ENCODE measurements around the gene PTPN4. TPM values are rescaled to one million over a fixed set of nuclear protein-coding genes. Genes with fewer than 3 reads are reported as not detected.

The PTPN4 gene
- total RNA-seq, 1 experiment from 2014 or later = 42.2 TPM

DNA sequence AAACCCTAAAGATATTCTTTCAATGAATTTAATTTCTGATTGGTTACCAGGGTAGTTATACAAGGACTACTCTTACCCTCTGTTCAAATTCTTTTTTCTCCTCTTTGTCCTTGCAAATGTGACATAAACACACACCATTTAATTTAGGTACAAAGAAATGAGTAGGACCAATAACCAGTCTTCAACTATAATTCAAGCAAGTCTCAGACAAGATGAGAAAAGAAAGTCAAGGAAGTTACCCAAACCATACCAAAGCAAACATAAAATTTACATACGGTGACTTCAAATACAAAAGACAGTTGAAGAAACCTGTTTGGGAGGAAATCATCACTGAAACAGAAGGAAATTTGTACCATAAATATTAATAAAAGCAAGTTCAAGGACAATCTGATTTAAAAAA is 162.1 kb downstream of the PTPN4 start:
- CTCF ChIA-PET = no interaction called here
- Histone ChIP-seq H3K27me3 (replicated peaks; ENCODE audit: insufficient read depth, low read depth, low read length, poor library complexity) (no peaks in the 10 kb centered on the region), H3K27ac (ENCODE audit: low read depth, low read length, poor library complexity, severe bottlenecking) (no peak overlapping the region), H3K36me3 (ENCODE audit: insufficient read depth, low read length, poor library complexity, severe bottlenecking) (no peaks in the 10 kb centered on the region), H3K9me3 (ENCODE audit: low read depth, low read length, poor library complexity, severe bottlenecking) (no peaks in the 10 kb centered on the region), H3K4me1 (ENCODE audit: insufficient read depth, low read length, poor library complexity, severe bottlenecking) (no peaks in the 10 kb centered on the region), H3K4me3 (ENCODE audit: low read depth, low read length, poor library complexity, severe bottlenecking) (no peak overlapping the region)
- BruUV-seq (replicated peaks) = no TSS peak
- intact Hi-C loops (cut with micrococcal nuclease; ENCODE audit: unreplicated experiment) = no loop called here
- POLR2A ChIA-PET (ENCODE audit: low non-redundant PET) = no interaction called here
- TF ChIP-seq, protein P1, sequence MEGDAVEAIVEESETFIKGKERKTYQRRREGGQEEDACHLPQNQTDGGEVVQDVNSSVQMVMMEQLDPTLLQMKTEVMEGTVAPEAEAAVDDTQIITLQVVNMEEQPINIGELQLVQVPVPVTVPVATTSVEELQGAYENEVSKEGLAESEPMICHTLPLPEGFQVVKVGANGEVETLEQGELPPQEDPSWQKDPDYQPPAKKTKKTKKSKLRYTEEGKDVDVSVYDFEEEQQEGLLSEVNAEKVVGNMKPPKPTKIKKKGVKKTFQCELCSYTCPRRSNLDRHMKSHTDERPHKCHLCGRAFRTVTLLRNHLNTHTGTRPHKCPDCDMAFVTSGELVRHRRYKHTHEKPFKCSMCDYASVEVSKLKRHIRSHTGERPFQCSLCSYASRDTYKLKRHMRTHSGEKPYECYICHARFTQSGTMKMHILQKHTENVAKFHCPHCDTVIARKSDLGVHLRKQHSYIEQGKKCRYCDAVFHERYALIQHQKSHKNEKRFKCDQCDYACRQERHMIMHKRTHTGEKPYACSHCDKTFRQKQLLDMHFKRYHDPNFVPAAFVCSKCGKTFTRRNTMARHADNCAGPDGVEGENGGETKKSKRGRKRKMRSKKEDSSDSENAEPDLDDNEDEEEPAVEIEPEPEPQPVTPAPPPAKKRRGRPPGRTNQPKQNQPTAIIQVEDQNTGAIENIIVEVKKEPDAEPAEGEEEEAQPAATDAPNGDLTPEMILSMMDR (conservative IDR thresholded peaks at IDR 0.05; ENCODE audit: low read depth, low read length) = no peak
- TF ChIP-seq EZH2 (IDR thresholded peaks at IDR 0.05; ENCODE audit: borderline replicate concordance, low read depth, low read length, poor library complexity, severe bottlenecking) = no peak
- DNase-seq (ENCODE audit: low spot score) = no peak

GRCh38 chr2:119922699-119923098 is 163.0 kb downstream of the PTPN4 start:
- BruUV-seq (replicated peaks) = no TSS peak
- H3K36me3 ChIP-seq (ENCODE audit: insufficient read depth, low read length, poor library complexity, severe bottlenecking) = no peaks in the 10 kb centered on the region
- no peak for TF ChIP-seq EZH2 (IDR thresholded peaks at IDR 0.05; ENCODE audit: borderline replicate concordance, low read depth, low read length, poor library complexity, severe bottlenecking)
- TF ChIP-seq, protein P1 (conservative IDR thresholded peaks at IDR 0.05; ENCODE audit: low read depth, low read length) = no peak
- no peaks in the 10 kb centered on the region for H3K9me3 ChIP-seq (ENCODE audit: low read depth, low read length, poor library complexity, severe bottlenecking)
- no peaks in the 10 kb centered on the region for H3K27me3 ChIP-seq (replicated peaks; ENCODE audit: insufficient read depth, low read depth, low read length, poor library complexity)
- intact Hi-C loops (cut with micrococcal nuclease; ENCODE audit: unreplicated experiment) = no loop called here
- ChIA-PET CTCF (no interaction called here), POLR2A (ENCODE audit: low non-redundant PET) (no interaction called here)
- H3K27ac ChIP-seq (ENCODE audit: low read depth, low read length, poor library complexity, severe bottlenecking) = no peak overlapping the region
- H3K4me3 ChIP-seq (ENCODE audit: low read depth, low read length, poor library complexity, severe bottlenecking) = no peak overlapping the region
- H3K4me1 ChIP-seq (ENCODE audit: insufficient read depth, low read length, poor library complexity, severe bottlenecking) = no peaks in the 10 kb centered on the region
- DNase-seq (ENCODE audit: low spot score) = no peak

- no peaks in the 10 kb centered on the region for H3K36me3 ChIP-seq (ENCODE audit: insufficient read depth, low read length, poor library complexity, severe bottlenecking)
- H3K4me3 ChIP-seq (ENCODE audit: low read depth, low read length, poor library complexity, severe bottlenecking) = no peak overlapping the region
- no peaks in the 10 kb centered on the region for H3K4me1 ChIP-seq (ENCODE audit: insufficient read depth, low read length, poor library complexity, severe bottlenecking)
- DNase-seq (ENCODE audit: low spot score) = no peak
- BruUV-seq (replicated peaks) = no TSS peak
- ChIA-PET POLR2A (ENCODE audit: low non-redundant PET) (no interaction called here), CTCF (no interaction called here)
- TF ChIP-seq EZH2 (IDR thresholded peaks at IDR 0.05; ENCODE audit: borderline replicate concordance, low read depth, low read length, poor library complexity, severe bottlenecking) = no peak
- TF ChIP-seq, protein P1 (conservative IDR thresholded peaks at IDR 0.05; ENCODE audit: low read depth, low read length) = no peak
- H3K27me3 ChIP-seq (replicated peaks; ENCODE audit: insufficient read depth, low read depth, low read length, poor library complexity) = no peaks in the 10 kb centered on the region
- H3K27ac ChIP-seq (ENCODE audit: low read depth, low read length, poor library complexity, severe bottlenecking) = no peak overlapping the region
- H3K9me3 ChIP-seq (ENCODE audit: low read depth, low read length, poor library complexity, severe bottlenecking) = no peaks in the 10 kb centered on the region
- intact Hi-C loops (cut with micrococcal nuclease; ENCODE audit: unreplicated experiment) = no loop called here
Measured at GRCh38 chr2:119929537-119929936, 169.8 kb downstream of the PTPN4 start.

Measured in A673 (cell line).